ENCODE data around the gene NRTN.

DNA sequence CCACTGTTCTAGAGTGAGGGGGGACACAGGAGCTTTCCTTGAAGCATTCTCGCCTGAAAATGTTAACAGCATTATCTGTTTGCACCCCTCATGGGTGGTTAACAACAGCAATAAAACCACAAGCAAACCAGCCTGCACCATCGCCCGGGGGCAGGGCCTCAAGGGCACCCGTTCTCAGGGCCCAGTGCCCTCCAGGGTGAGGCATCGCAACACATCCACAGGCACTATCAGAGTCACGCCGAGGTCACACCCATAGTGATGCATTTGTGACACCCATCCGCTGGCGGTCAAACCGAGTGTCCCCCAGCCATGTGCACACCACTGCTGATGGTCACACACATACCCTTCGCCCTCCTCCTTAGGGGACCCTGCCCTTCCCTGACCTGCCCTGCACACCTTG lies 60.9 kb downstream of the NRTN start:
- TF ChIP-seq, protein P1, sequence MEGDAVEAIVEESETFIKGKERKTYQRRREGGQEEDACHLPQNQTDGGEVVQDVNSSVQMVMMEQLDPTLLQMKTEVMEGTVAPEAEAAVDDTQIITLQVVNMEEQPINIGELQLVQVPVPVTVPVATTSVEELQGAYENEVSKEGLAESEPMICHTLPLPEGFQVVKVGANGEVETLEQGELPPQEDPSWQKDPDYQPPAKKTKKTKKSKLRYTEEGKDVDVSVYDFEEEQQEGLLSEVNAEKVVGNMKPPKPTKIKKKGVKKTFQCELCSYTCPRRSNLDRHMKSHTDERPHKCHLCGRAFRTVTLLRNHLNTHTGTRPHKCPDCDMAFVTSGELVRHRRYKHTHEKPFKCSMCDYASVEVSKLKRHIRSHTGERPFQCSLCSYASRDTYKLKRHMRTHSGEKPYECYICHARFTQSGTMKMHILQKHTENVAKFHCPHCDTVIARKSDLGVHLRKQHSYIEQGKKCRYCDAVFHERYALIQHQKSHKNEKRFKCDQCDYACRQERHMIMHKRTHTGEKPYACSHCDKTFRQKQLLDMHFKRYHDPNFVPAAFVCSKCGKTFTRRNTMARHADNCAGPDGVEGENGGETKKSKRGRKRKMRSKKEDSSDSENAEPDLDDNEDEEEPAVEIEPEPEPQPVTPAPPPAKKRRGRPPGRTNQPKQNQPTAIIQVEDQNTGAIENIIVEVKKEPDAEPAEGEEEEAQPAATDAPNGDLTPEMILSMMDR (IDR thresholded peaks at IDR 0.05; ENCODE audit: poor library complexity, severe bottlenecking): no peak
- TF ChIP-seq EZH2 (IDR thresholded peaks at IDR 0.05; ENCODE audit: borderline replicate concordance, insufficient read depth, low read length, poor library complexity, severe bottlenecking) (no peak), RAD21 (conservative IDR thresholded peaks at IDR 0.05) (no peak), SMC3 (conservative IDR thresholded peaks at IDR 0.05; ENCODE audit: poor library complexity) (no peak), TAF1 (IDR thresholded peaks at IDR 0.05; ENCODE audit: low read depth) (no peak), EP300 (conservative IDR thresholded peaks at IDR 0.05; ENCODE audit: poor library complexity, severe bottlenecking) (no peak)
